DOHH2 (cell line): Measurements from ENCODE around the gene RGS3.

Experiments
- CTCF ChIP-seq: fragments of 200-600 bp; sonication (generic); IDR thresholded peaks from one replicate; pipeline ENCODE4 v1.5.1; 2014; ENCODE audit warnings: antibody characterized with exemption, mild to moderate bottlenecking, low read depth, low read length; ENCODE audit not compliant: poor library complexity, severe bottlenecking
- EZH2phosphoT487 ChIP-seq: fragments of 200-600 bp; sonication (generic); IDR thresholded peaks from 2 replicates; pipeline ENCODE4 v1.6.1; 2017; ENCODE audit warnings: borderline replicate concordance, mild to moderate bottlenecking, antibody characterized with exemption, low read length, moderate library complexity, mixed read lengths

- no peak for TF ChIP-seq CTCF
- TF ChIP-seq EZH2phosphoT487: no peak
These were observed 173.2 kb downstream of the RGS3 start for GRCh38 chr9:113636693-113637092.
